HepG2 (cell line): ENCODE results near the gene IKZF4. TPM values are rescaled to one million over a fixed set of nuclear protein-coding genes. Genes with fewer than 3 reads are reported as not detected.

Experiments used
- ATAC-seq: fragments of 200-7000 bp; cut with Tn5 transposase; 3 replicates; pipeline ENCODE4 v1.9.1; 2020; ENCODE audit warnings: mild to moderate bottlenecking, moderate library complexity
- BruUV-seq: library from RNA; stranded (reverse); fragments of 400-500 nt; replicated peaks from 2 replicates; lab custom pipeline; 2021; lab: Mats Ljungman, UMichigan
- CTCF ChIA-PET: fragments of 300-600 bp; formaldehyde crosslinking; extraction: SDS; loops from one replicate; lab custom pipeline; 2021; ENCODE audit warnings: low total read pairs, inconsistent platforms, low intra/inter-chr PET ratio; lab: Yijun Ruan, JAX
- POLR2A ChIA-PET: fragments of 350-600 bp; sonication (Branson Sonifier 250); formaldehyde crosslinking; loops from one replicate; lab custom pipeline; 2020; ENCODE audit warnings: antibody characterized with exemption, inconsistent platforms; lab: Yijun Ruan, JAX
- DNase-seq: peaks from one replicate; pipeline ENCODE4 v3.0.0-alpha.2; 2015; ENCODE audit warnings: low spot score
- FAIRE-seq: peaks from 3 replicates; lab custom pipeline; 2011; peaks lifted over from hg19 to GRCh38; lab: Jason Lieb, UNC
- H2AFZ ChIP-seq: one replicate; pipeline ENCODE4 v1.6.1; 2011; ENCODE audit warnings: low read length, inconsistent platforms
- H3K27ac ChIP-seq: fragments of 300-600 bp; 3 replicates; pipeline ENCODE4 v1.8.0; 2011; ENCODE audit warnings: mixed run types, mild to moderate bottlenecking, mixed read lengths, low read length, inconsistent platforms; ENCODE audit not compliant: insufficient read depth; ENCODE audit errors: extremely low read length
- H3K27me3 ChIP-seq, 2 experiments: fragments of 200-600 bp in 1 of 2; 2 replicates in 1 of 2; 3 replicates in 1 of 2; pipeline versions ENCODE4 v1.6.0 to v1.8.0; 2011; ENCODE audit warnings: low read length in 2 of 2, mild to moderate bottlenecking in 2 of 2, moderate library complexity in 2 of 2, inconsistent platforms in 1 of 2; ENCODE audit not compliant: insufficient read depth in 2 of 2, control insufficient read depth in 1 of 2
- H3K36me3 ChIP-seq, 2 experiments: fragments of 200-600 bp in 1 of 2; replicated peaks in 1 of 2; 2 replicates in 1 of 2; 3 replicates in 1 of 2; pipeline versions ENCODE4 v1.5.1 to v1.8.0; 2011; ENCODE audit warnings: low read length in 2 of 2, inconsistent platforms in 1 of 2; ENCODE audit not compliant: insufficient read depth in 2 of 2, control insufficient read depth in 1 of 2
- H3K4me1 ChIP-seq: 2 replicates; pipeline ENCODE4 v1.5.1; 2012; ENCODE audit warnings: low read length, inconsistent platforms; ENCODE audit not compliant: insufficient read depth
- H3K4me2 ChIP-seq: 2 replicates; pipeline ENCODE4 v1.6.0; 2011; ENCODE audit warnings: low read depth, low read length, inconsistent platforms
- H3K4me3 ChIP-seq, 3 experiments: fragments of 200-600 bp in 1 of 3; sonication (generic), shearing (Covaris generic) in 1 of 3; replicated peaks in 1 of 3; 2 replicates each; pipeline ENCODE4 v1.5.1; 2011 to 2016; ENCODE audit warnings: low read length in 3 of 3, inconsistent platforms in 2 of 3, low read depth in 2 of 3, mild to moderate bottlenecking in 2 of 3, control low read depth in 1 of 3, mixed read lengths in 1 of 3; ENCODE audit not compliant: insufficient read depth in 1 of 3
- H3K79me2 ChIP-seq: one replicate; pipeline ENCODE4 v1.6.1; 2011; ENCODE audit warnings: low read length, inconsistent platforms; ENCODE audit not compliant: insufficient read depth
- H3K9ac ChIP-seq: 2 replicates; pipeline ENCODE4 v1.6.0; 2011; ENCODE audit warnings: mild to moderate bottlenecking, low read depth, low read length, inconsistent platforms; ENCODE audit not compliant: insufficient read depth
- H3K9me3 ChIP-seq: 2 replicates; pipeline ENCODE4 v1.5.1; 2012; ENCODE audit warnings: mild to moderate bottlenecking, low read length
- H4K20me1 ChIP-seq: 2 replicates; pipeline ENCODE4 v1.6.0; 2011; ENCODE audit warnings: inconsistent platforms, mild to moderate bottlenecking, low read length, moderate library complexity; ENCODE audit not compliant: insufficient read depth
- ADNP ChIP-seq: sonication (generic); formaldehyde crosslinking; IDR thresholded peaks from 2 replicates; pipeline ENCODE4 v1.4.0; 2020; ENCODE audit warnings: missing genetic modification reagents
- CHD4 ChIP-seq: fragments of 200-600 bp; sonication (generic); IDR thresholded peaks from 2 replicates; pipeline ENCODE4 v1.7.0; 2017; ENCODE audit warnings: mild to moderate bottlenecking, low read length, borderline replicate concordance
- EED ChIP-seq: sonication (generic); formaldehyde crosslinking; IDR thresholded peaks from 2 replicates; pipeline ENCODE4 v1.5.0; 2020; ENCODE audit warnings: mild to moderate bottlenecking, missing genetic modification reagents
- GFI1 ChIP-seq: sonication (generic); formaldehyde crosslinking; IDR thresholded peaks from 2 replicates; pipeline ENCODE4 v1.5.0; 2020; ENCODE audit warnings: missing genetic modification reagents, mild to moderate bottlenecking, borderline replicate concordance
- HDAC2 ChIP-seq: sonication (generic); formaldehyde crosslinking; IDR thresholded peaks from 2 replicates; pipeline ENCODE4 v1.4.0; 2020; ENCODE audit warnings: missing genetic modification reagents
- KDM1A ChIP-seq: IDR thresholded peaks from 2 replicates; pipeline ENCODE4 v1.6.1; 2016; ENCODE audit warnings: missing compliant biosample characterization
- KDM2A ChIP-seq: sonication (generic); formaldehyde crosslinking; IDR thresholded peaks from 2 replicates; pipeline ENCODE4 v1.4.0; 2020; ENCODE audit warnings: low read depth, missing genetic modification reagents, borderline replicate concordance
- ZNF616 ChIP-seq: sonication (generic); formaldehyde crosslinking; IDR thresholded peaks from 2 replicates; pipeline ENCODE4 v1.5.0; 2020; ENCODE audit warnings: low read depth, mild to moderate bottlenecking, missing genetic modification reagents
- WGBS: methylation state at CpG from one replicate; pipeline ENCODE4 v1.1.6; 2017; ENCODE audit warnings: low lambda C conversion rate; 5-methylcytosine and 5-hydroxymethylcytosine counted together
- in situ Hi-C: cut with HindIII; loops from 2 replicates; pipeline ENCODE4 v1.10.0; 2017; ENCODE audit warnings: low pct_unique_long_range_greater_than_20kb; ENCODE audit not compliant: extremely low pct_ligation_motif_present
- intact Hi-C: fragments of 100-400 bp; cut with micrococcal nuclease; formaldehyde crosslinking; loops from one replicate; pipeline ENCODE4 v1.10.0; 2022; ENCODE audit not compliant: unreplicated experiment
- polyA plus RNA-seq, 8 experiments: library from polyadenylated mRNA; depleted of rRNA in 3 of 8; stranded (reverse) in 7 of 8; unstranded in 1 of 8; fragments of >200 nt; fragmentation: Illumina TruSeq in 4 of 8; extraction: Trizol in 4 of 8; gene quantifications; 2 replicates each; pipeline versions ENCODE4 v1.2.1 to v1.2.3, GENCODE V29; 2011 to 2016; ENCODE audit warnings: low read depth in 4 of 8, missing spikeins in 1 of 8, mixed read lengths in 1 of 8; ENCODE audit not compliant: insufficient read depth in 1 of 8
- total RNA-seq, 5 experiments: library from RNA; depleted of rRNA; stranded (reverse); fragments of >200 nt; fragmentation: Illumina TruSeq; extraction: Trizol; gene quantifications; 2 replicates each; pipeline ENCODE4 v1.2.3, GENCODE V29; 2016; ENCODE audit warnings: low read depth in 1 of 5
- TF ChIP-seq, protein P1 (sequence below): IDR thresholded peaks from 2 replicates; pipeline ENCODE4 v1.6.1; 2012; ENCODE audit warnings: low read depth, low read length, improper control_type of control experiment
- TF ChIP-seq, protein P2 (sequence below): sonication (generic); formaldehyde crosslinking; IDR thresholded peaks from 2 replicates; pipeline ENCODE4 v1.5.0; 2020; ENCODE audit warnings: mild to moderate bottlenecking, missing genetic modification reagents, borderline replicate concordance
- TF ChIP-seq, protein P3 (sequence below): sonication (generic); formaldehyde crosslinking; IDR thresholded peaks from 2 replicates; pipeline ENCODE4 v1.5.0; 2020; ENCODE audit warnings: missing genetic modification reagents
- TF ChIP-seq, protein P4 (sequence below): sonication (generic); formaldehyde crosslinking; IDR thresholded peaks from 2 replicates; pipeline ENCODE4 v1.4.0; 2020; ENCODE audit warnings: missing genetic modification reagents

Gene IKZF4
- total and polyA plus RNA-seq, 2 of the 13 experiments (the other 11 are each of a cell fraction or from before 2014, with no cell fraction given): 0.58 to 2.2 TPM

DNA sequence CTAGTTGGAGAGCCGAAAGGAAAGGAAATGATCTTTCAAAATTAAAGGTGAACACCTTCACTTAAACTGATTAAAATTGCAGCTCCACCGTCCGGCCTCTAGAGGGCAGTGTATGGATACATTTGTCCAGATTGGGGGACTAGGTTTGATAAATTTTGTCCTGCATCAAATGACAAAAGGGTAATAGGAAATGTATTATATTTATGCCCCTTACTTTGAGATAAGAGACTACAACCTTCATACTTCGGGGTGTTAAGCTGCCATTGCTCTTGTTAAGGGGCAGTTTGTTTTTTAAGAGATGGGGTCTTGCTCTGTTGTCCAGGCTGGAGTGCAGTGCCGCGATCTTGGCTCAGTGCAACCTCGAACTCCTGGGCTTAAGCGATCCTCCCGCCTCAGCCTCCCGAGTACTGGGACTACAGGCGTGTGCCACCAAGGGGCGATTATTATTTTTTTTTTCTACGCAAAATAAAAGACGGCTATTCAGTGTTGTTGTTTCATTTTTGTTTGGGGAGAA lies 24.6 kb upstream of the IKZF4 start (continued):
- no peak for TF ChIP-seq KDM2A
- TF ChIP-seq HDAC2: peak; percentile 45; the same call in 1 of the 2 replicates
- peak; percentile 44; the same call in 1 of the 2 replicates for TF ChIP-seq KDM1A (CRISPR knock-in tag)
- TF ChIP-seq GFI1 (CRISPR knock-in tag): 0 out of 2 replicates have a peak, but pooled peaks have one; percentile 32
- TF ChIP-seq, protein P1, sequence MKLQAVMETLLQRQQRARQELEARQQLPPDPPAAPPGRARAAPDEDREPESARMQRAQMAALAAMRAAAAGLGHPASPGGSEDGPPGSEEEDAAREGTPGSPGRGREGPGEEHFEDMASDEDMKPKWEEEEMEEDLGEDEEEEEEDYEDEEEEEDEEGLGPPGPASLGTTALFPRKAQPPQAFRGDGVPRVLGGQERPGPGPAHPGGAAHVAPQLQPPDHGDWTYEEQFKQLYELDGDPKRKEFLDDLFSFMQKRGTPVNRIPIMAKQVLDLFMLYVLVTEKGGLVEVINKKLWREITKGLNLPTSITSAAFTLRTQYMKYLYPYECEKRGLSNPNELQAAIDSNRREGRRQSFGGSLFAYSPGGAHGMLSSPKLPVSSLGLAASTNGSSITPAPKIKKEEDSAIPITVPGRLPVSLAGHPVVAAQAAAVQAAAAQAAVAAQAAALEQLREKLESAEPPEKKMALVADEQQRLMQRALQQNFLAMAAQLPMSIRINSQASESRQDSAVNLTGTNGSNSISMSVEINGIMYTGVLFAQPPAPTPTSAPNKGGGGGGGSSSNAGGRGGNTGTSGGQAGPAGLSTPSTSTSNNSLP: peak; percentile 55; the same call in 1 of the 2 replicates

DNA sequence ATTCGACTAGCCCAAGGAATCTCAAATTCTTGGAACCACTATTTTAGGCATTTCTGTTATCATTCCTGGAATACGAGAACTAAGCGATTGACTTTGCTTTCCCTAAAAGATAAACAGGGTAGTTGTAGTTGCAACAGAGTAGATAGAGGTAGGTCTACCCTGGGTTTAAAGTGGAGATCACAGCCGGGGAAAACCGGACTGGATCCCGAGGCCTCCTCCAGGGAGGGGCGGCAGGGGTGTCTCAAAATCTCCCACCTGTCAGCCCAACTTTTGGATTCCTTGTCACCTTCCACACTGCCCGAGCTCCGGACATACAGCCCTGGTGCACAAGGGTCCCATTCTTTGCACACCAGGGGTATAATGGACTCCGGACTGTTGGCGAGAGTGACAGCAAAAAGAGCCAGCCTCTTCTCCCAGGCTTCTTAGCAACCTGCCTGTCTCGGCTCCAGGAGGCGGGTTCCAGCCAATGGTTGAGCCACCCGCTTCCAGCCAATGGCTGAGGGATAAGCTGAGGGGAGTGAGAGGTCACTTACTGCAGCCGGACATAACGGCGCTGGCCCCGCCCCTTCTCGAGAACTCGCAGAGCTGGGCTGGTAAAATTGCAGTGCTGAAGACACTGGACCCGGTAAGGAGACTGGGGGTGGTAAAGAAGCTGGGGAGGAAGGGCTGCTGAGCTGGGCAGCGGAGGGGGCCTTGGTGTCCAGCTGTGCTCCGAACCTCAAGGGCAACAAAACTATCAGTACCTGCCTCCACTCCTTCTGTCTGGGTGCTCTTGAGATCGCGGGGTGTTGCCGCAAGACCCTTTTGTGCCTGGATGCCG lies 23.9 kb upstream of the IKZF4 start, which contains the start of gene SUOX:
SUOX (plus strand) TSS at position 562 of the 820 bp plus-strand sequence. CDS start 4,946 bp downstream, outside the sequence.
- H3K4me1 ChIP-seq: peaks cover 50% of the 10 kb centered on the region
- POLR2A ChIA-PET: interaction anchor here (0.6 to 3.5 kb wide), 26 partner anchors 10 to 268 kb away, joined by 3 to 60 read pairs (median 7); partner anchors contain the start of genes DNAJC14, ESYT1, IKZF4 and ORMDL2
- peak within 1 kb of the TSS; percentile 88 for H3K9ac ChIP-seq
- H3K4me2 ChIP-seq: peak within 1 kb of the TSS; percentile 85
- peaks cover 7 to 24% of the 10 kb centered on the region in 2 experiments; a peak in 4 of 5 replicates for H3K36me3 ChIP-seq
- CTCF ChIA-PET: interaction anchor here (1.2 to 3.0 kb wide), 4 partner anchors 30 to 44 kb away, joined by 3 to 79 read pairs (median 5); partner anchors contain the start of genes CDK2 and RPS26
- peaks cover 0 to 3% of the 10 kb centered on the region in 2 experiments; a peak in 1 of 5 replicates for H3K27me3 ChIP-seq
- peaks cover 20% of the 10 kb centered on the region for H3K79me2 ChIP-seq
- no peaks in the 10 kb centered on the region for H3K9me3 ChIP-seq
- BruUV-seq: TSS peak; percentile 82
- H3K27ac ChIP-seq: peak within 1 kb of the TSS; percentile 92
- peak within 1 kb of the TSS; percentile 84 to 88 (median 84) for H3K4me3 ChIP-seq
- peak; percentile 98 for DNase-seq
- in situ Hi-C loops (loop anchor here (5.0 kb wide), 1 partner anchor 35 kb away; no protein-coding TSS in a partner anchor), intact Hi-C loops (loop anchor here (1.0 to 2.0 kb wide), 4 partner anchors 14 to 84 kb away; partner anchors contain the start of genes ERBB3 and RPS26)
- ATAC-seq: peak; percentile 98
- no peak within 1 kb of the TSS for H2AFZ ChIP-seq
- no peaks in the 10 kb centered on the region for H4K20me1 ChIP-seq
- peak; percentile 99 for FAIRE-seq
- under 1% methylated on average over 18 of the region's 27 CpGs for WGBS
- TF ChIP-seq EED (no peak), ZNF616 (CRISPR knock-in tag) (0 out of 2 replicates have a peak, but pooled peaks have one; percentile 59), CHD4 (peak; percentile 81), ADNP (no peak)
- TF ChIP-seq, protein P2, sequence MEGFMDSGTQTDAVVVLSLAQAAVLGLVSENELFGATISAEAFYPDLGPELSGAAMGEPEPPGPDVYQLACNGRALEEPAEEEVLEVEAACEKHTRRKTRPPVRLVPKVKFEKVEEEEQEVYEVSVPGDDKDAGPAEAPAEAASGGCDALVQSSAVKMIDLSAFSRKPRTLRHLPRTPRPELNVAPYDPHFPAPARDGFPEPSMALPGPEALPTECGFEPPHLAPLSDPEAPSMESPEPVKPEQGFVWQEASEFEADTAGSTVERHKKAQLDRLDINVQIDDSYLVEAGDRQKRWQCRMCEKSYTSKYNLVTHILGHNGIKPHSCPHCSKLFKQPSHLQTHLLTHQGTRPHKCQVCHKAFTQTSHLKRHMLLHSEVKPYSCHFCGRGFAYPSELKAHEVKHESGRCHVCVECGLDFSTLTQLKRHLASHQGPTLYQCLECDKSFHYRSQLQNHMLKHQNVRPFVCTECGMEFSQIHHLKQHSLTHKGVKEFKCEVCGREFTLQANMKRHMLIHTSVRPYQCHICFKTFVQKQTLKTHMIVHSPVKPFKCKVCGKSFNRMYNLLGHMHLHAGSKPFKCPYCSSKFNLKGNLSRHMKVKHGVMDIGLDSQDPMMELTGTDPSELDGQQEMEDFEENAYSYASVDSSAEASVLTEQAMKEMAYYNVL (CRISPR knock-in tag): peak; percentile 23; the same call in 1 of the 2 replicates
- TF ChIP-seq, protein P3, sequence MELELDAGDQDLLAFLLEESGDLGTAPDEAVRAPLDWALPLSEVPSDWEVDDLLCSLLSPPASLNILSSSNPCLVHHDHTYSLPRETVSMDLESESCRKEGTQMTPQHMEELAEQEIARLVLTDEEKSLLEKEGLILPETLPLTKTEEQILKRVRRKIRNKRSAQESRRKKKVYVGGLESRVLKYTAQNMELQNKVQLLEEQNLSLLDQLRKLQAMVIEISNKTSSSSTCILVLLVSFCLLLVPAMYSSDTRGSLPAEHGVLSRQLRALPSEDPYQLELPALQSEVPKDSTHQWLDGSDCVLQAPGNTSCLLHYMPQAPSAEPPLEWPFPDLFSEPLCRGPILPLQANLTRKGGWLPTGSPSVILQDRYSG (CRISPR knock-in tag): 0 out of 2 replicates have a peak, but pooled peaks have one; percentile 33
- TF ChIP-seq, protein P4, sequence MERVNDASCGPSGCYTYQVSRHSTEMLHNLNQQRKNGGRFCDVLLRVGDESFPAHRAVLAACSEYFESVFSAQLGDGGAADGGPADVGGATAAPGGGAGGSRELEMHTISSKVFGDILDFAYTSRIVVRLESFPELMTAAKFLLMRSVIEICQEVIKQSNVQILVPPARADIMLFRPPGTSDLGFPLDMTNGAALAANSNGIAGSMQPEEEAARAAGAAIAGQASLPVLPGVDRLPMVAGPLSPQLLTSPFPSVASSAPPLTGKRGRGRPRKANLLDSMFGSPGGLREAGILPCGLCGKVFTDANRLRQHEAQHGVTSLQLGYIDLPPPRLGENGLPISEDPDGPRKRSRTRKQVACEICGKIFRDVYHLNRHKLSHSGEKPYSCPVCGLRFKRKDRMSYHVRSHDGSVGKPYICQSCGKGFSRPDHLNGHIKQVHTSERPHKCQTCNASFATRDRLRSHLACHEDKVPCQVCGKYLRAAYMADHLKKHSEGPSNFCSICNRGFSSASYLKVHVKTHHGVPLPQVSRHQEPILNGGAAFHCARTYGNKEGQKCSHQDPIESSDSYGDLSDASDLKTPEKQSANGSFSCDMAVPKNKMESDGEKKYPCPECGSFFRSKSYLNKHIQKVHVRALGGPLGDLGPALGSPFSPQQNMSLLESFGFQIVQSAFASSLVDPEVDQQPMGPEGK (CRISPR knock-in tag): peak; percentile 69
